ENCODE data around the gene PRKACA.
"Not testable (repeated sequence)": the region's sequence is repeated elsewhere in the genome, so short reads cannot be mapped to it uniquely, and the experiment has no call there.

Gene PRKACA

GRCh38 chr19:14148751-14149410, 31.3 kb upstream of the PRKACA start:
- Histone ChIP-seq H3K4me3 (ENCODE audit: low read depth in 1 of 5, low read length in 5 of 5) (peak overlapping the region in 3 of 5 donors; percentile 36 to 39 (median 38)), H3K27me3 (ENCODE audit: control insufficient read depth in 5 of 5, insufficient read depth in 4 of 5, low read length in 5 of 5) (no peaks in the 10 kb centered on the region), H3K4me1 (ENCODE audit: control insufficient read depth in 5 of 5, insufficient read depth in 5 of 5, low read length in 5 of 5) (peaks cover 2 to 39% (median 30%) of the 10 kb centered on the region in 5 donors), H3K9me3 (ENCODE audit: control insufficient read depth in 5 of 5, low read length in 5 of 5) (no peaks in the 10 kb centered on the region), H3K9ac (ENCODE audit: low read length in 5 of 5) (peak overlapping the region in 3 of 5 donors; percentile 4 to 44 (median 38)), H3K36me3 (ENCODE audit: control insufficient read depth in 5 of 5, insufficient read depth in 5 of 5, low read length in 5 of 5) (peaks cover 0 to 18% (median 17%) of the 10 kb centered on the region in 5 donors), H3K27ac (ENCODE audit: low read depth, low read length) (peak overlapping the region; percentile 18)

DNA sequence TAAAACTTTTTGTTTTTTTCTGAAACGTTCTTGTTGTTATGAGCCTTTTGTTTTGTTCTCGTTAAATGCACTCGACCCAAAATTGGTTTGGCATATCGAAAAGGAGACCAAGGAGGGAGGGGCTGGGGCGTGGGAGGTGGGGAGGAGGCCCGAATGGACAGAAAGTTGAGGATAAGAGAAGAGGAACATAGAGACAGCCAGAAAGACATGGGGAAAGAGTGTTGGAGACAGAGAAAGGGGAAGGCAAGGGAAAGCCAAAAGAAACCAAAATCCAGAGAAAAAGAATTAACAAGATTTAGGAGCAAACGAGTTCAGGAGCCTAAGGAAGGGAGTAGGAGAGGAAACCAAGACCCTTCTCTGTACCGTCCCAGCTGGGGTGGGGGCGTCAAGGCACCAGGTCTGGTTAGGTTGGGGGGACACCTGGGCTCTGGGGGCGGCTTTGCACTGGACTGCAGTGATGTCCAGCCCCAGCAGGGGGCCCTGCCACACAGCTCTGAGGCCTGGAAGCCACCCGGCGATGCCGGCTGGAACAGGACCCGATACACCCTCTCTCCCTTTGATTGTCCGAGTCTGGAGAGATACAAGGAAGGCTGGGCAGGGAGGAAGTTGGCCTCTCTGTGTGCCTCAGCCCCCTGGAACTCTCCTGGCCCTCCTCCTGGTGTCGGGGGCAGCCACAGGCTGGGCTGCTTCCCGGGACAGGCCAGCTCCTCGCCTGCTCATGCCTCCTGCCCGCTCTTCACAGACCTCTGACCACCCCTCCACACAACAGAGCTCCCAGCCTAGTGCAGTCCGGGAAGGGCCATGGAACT, 30.4 kb upstream of the PRKACA start:
- Histone ChIP-seq H3K4me3 (ENCODE audit: low read depth in 1 of 5, low read length in 5 of 5) (peak overlapping the region in 3 of 5 donors; percentile 4 to 36 (median 8)), H3K27ac (ENCODE audit: low read depth, low read length) (peak overlapping the region; percentile 18), H3K27me3 (ENCODE audit: control insufficient read depth in 5 of 5, insufficient read depth in 4 of 5, low read length in 5 of 5) (no peaks in the 10 kb centered on the region), H3K4me1 (ENCODE audit: control insufficient read depth in 5 of 5, insufficient read depth in 5 of 5, low read length in 5 of 5) (peaks cover 2 to 39% (median 30%) of the 10 kb centered on the region in 5 donors), H3K36me3 (ENCODE audit: control insufficient read depth in 5 of 5, insufficient read depth in 5 of 5, low read length in 5 of 5) (peaks cover 0 to 17% (median 17%) of the 10 kb centered on the region in 5 donors), H3K9me3 (ENCODE audit: control insufficient read depth in 5 of 5, low read length in 5 of 5) (no peaks in the 10 kb centered on the region), H3K9ac (ENCODE audit: low read length in 5 of 5) (peak overlapping the region in 2 of 5 donors; percentile 4 to 35)

- Histone ChIP-seq H3K9ac (ENCODE audit: low read length in 5 of 5) (no peak overlapping the region), H3K36me3 (ENCODE audit: control insufficient read depth in 5 of 5, insufficient read depth in 5 of 5, low read length in 5 of 5) (peaks cover 0 to 5% (median 5%) of the 10 kb centered on the region in 5 donors), H3K9me3 (ENCODE audit: control insufficient read depth in 5 of 5, low read length in 5 of 5) (no peaks in the 10 kb centered on the region), H3K27ac (ENCODE audit: low read depth, low read length) (no peak overlapping the region), H3K4me3 (ENCODE audit: low read depth in 1 of 5, low read length in 5 of 5) (no peak overlapping the region), H3K4me1 (ENCODE audit: control insufficient read depth in 5 of 5, insufficient read depth in 5 of 5, low read length in 5 of 5) (peaks cover 2 to 39% (median 30%) of the 10 kb centered on the region in 5 donors), H3K27me3 (ENCODE audit: control insufficient read depth in 5 of 5, insufficient read depth in 4 of 5, low read length in 5 of 5) (no peaks in the 10 kb centered on the region)
Observed at GRCh38 chr19:14146789-14147216, 29.2 kb upstream of the PRKACA start.

- H3K4me1 ChIP-seq (ENCODE audit: control insufficient read depth in 5 of 5, insufficient read depth in 5 of 5, low read length in 5 of 5) = peaks cover 2 to 39% (median 30%) of the 10 kb centered on the region in 5 donors
- H3K9ac ChIP-seq (ENCODE audit: low read length in 5 of 5); H3K9me3 ChIP-seq (ENCODE audit: control insufficient read depth in 5 of 5, low read length in 5 of 5); H3K4me3 ChIP-seq (ENCODE audit: low read depth in 1 of 5, low read length in 5 of 5); H3K36me3 ChIP-seq (ENCODE audit: control insufficient read depth in 5 of 5, insufficient read depth in 5 of 5, low read length in 5 of 5); H3K27me3 ChIP-seq (ENCODE audit: control insufficient read depth in 5 of 5, insufficient read depth in 4 of 5, low read length in 5 of 5); H3K27ac ChIP-seq (ENCODE audit: low read depth, low read length): not testable (repeated sequence)
Observed at GRCh38 chr19:14146169-14146568, 28.6 kb upstream of the PRKACA start.

- Histone ChIP-seq H3K36me3 (ENCODE audit: control insufficient read depth in 5 of 5, insufficient read depth in 5 of 5, low read length in 5 of 5) (no peaks in the 10 kb centered on the region), H3K27me3 (ENCODE audit: control insufficient read depth in 5 of 5, insufficient read depth in 4 of 5, low read length in 5 of 5) (no peaks in the 10 kb centered on the region), H3K27ac (ENCODE audit: low read depth, low read length) (no peak overlapping the region)
Observed at GRCh38 chr19:14145381-14145780, 27.8 kb upstream of the PRKACA start.

GRCh38 chr19:14142262-14143190, 25.0 kb upstream of the PRKACA start:
- Histone ChIP-seq H3K4me3 (ENCODE audit: low read depth in 1 of 5, low read length in 5 of 5) (no peak overlapping the region), H3K27me3 (ENCODE audit: control insufficient read depth in 5 of 5, insufficient read depth in 4 of 5, low read length in 5 of 5) (no peaks in the 10 kb centered on the region), H3K9me3 (ENCODE audit: control insufficient read depth in 5 of 5, low read length in 5 of 5) (no peaks in the 10 kb centered on the region), H3K27ac (ENCODE audit: low read depth, low read length) (no peak overlapping the region), H3K4me1 (ENCODE audit: control insufficient read depth in 5 of 5, insufficient read depth in 5 of 5, low read length in 5 of 5) (peaks cover 0 to 35% (median 24%) of the 10 kb centered on the region in 5 donors), H3K36me3 (ENCODE audit: control insufficient read depth in 5 of 5, insufficient read depth in 5 of 5, low read length in 5 of 5) (no peaks in the 10 kb centered on the region), H3K9ac (ENCODE audit: low read length in 5 of 5) (no peak overlapping the region)

More at GRCh38 chr19:14145381-14145780, 27.8 kb upstream of the PRKACA start:
- H3K9me3 ChIP-seq (ENCODE audit: control insufficient read depth in 5 of 5, low read length in 5 of 5) = no peaks in the 10 kb centered on the region
- no peak overlapping the region for H3K9ac ChIP-seq (ENCODE audit: low read length in 5 of 5)
- H3K4me3 ChIP-seq (ENCODE audit: low read depth in 1 of 5, low read length in 5 of 5) = no peak overlapping the region
- H3K4me1 ChIP-seq (ENCODE audit: control insufficient read depth in 5 of 5, insufficient read depth in 5 of 5, low read length in 5 of 5) = peaks cover 2 to 36% (median 29%) of the 10 kb centered on the region in 5 donors

DNA sequence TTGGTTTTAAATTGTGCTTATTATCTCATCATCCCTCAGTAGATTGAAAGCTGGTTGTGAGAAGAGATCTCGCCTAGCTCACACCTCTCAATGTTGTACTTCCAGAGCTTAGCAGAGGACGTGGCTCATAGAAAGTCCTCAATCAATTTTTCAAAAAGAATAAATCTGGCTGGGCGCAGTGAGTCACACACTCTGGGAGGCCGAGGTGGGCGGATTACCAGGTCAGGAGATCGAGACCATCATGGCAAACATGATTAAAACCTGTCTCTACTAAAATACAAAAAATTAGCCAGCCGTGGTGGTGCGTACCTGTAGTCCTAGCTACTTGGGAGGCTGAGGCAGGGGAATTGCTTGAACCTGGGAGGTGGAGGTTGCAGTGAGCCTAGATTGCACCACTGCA, 23.5 kb upstream of the PRKACA start:
- H3K4me1 ChIP-seq (ENCODE audit: control insufficient read depth in 5 of 5, insufficient read depth in 5 of 5, low read length in 5 of 5) = peaks cover 0 to 34% (median 25%) of the 10 kb centered on the region in 5 donors
- no peaks in the 10 kb centered on the region for H3K9me3 ChIP-seq (ENCODE audit: control insufficient read depth in 5 of 5, low read length in 5 of 5)
- no peaks in the 10 kb centered on the region for H3K36me3 ChIP-seq (ENCODE audit: control insufficient read depth in 5 of 5, insufficient read depth in 5 of 5, low read length in 5 of 5)
- no peak overlapping the region for H3K27ac ChIP-seq (ENCODE audit: low read depth, low read length)
- no peak overlapping the region for H3K9ac ChIP-seq (ENCODE audit: low read length in 5 of 5)
- no peaks in the 10 kb centered on the region for H3K27me3 ChIP-seq (ENCODE audit: control insufficient read depth in 5 of 5, insufficient read depth in 4 of 5, low read length in 5 of 5)
- no peak overlapping the region for H3K4me3 ChIP-seq (ENCODE audit: low read depth in 1 of 5, low read length in 5 of 5)

- H3K4me1 ChIP-seq (ENCODE audit: control insufficient read depth in 5 of 5, insufficient read depth in 5 of 5, low read length in 5 of 5) = peaks cover 0 to 40% (median 27%) of the 10 kb centered on the region in 5 donors
- H3K36me3 ChIP-seq (ENCODE audit: control insufficient read depth in 5 of 5, insufficient read depth in 5 of 5, low read length in 5 of 5) = no peaks in the 10 kb centered on the region
- H3K9ac ChIP-seq (ENCODE audit: low read length in 5 of 5) = no peak overlapping the region
- no peak overlapping the region for H3K4me3 ChIP-seq (ENCODE audit: low read depth in 1 of 5, low read length in 5 of 5)
- H3K27ac ChIP-seq (ENCODE audit: low read depth, low read length) = peak overlapping the region; percentile 97
- no peaks in the 10 kb centered on the region for H3K9me3 ChIP-seq (ENCODE audit: control insufficient read depth in 5 of 5, low read length in 5 of 5)
- H3K27me3 ChIP-seq (ENCODE audit: control insufficient read depth in 5 of 5, insufficient read depth in 4 of 5, low read length in 5 of 5) = no peaks in the 10 kb centered on the region
Observed at GRCh38 chr19:14139944-14140343, 22.4 kb upstream of the PRKACA start.

DNA sequence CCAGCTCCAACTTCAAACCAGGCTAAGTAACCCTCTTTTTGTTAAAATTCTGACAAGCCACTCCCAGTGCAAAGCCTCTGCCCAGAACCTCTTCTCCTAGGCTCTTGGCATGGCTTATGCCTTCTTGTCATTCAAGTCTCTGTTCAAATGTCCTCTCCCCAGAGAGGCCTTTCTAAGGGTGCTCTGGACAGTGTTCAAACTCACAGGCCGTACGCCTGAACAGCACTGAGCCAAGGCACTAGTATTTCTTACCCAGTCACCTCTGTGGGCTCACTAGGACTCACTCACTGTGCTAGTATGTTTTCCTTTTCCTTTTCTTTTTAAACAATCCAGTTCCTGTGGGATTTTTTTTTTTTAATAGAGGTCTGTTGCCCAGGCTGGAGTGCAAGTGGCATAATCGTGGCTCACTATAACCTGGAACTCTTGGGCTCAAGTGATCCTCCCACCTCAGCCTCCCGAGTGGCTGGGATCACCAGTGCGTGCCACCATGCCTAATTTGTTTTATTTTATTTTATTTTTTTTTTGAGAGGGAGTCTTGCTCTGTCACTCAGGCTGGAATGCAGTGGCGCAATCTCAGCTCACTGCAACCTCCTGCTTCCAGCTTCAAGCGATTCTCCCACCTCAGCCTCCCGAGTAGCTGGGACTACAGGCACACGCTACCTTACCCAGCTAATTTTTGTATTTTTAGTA, 21.2 kb upstream of the PRKACA start:
- H3K27ac ChIP-seq (ENCODE audit: low read depth, low read length) = peak overlapping the region; percentile 97

More for the DNA sequence above, 21.2 kb upstream of the PRKACA start:
- no peaks in the 10 kb centered on the region for H3K36me3 ChIP-seq (ENCODE audit: control insufficient read depth in 5 of 5, insufficient read depth in 5 of 5, low read length in 5 of 5)
- peaks cover 0 to 40% (median 27%) of the 10 kb centered on the region in 5 donors for H3K4me1 ChIP-seq (ENCODE audit: control insufficient read depth in 5 of 5, insufficient read depth in 5 of 5, low read length in 5 of 5)
- peak overlapping the region in 3 of 5 donors; percentile 8 to 73 (median 47) for H3K9ac ChIP-seq (ENCODE audit: low read length in 5 of 5)
- no peak overlapping the region for H3K4me3 ChIP-seq (ENCODE audit: low read depth in 1 of 5, low read length in 5 of 5)
- no peaks in the 10 kb centered on the region for H3K9me3 ChIP-seq (ENCODE audit: control insufficient read depth in 5 of 5, low read length in 5 of 5)
- H3K27me3 ChIP-seq (ENCODE audit: control insufficient read depth in 5 of 5, insufficient read depth in 4 of 5, low read length in 5 of 5) = no peaks in the 10 kb centered on the region

All from subcutaneous abdominal adipose tissue (tissue), 5 donors.